H1 (cell line): ENCODE data around the gene TMEM181. TPM values are rescaled to one million over a fixed set of nuclear protein-coding genes. Genes with fewer than 3 reads are reported as not detected.

Experiments
- BRCA1 ChIP-seq: IDR thresholded peaks from 2 replicates; pipeline ENCODE4 v1.6.1; 2012; ENCODE audit warnings: low read depth, low read length, improper control_type of control experiment
- CBX8 ChIP-seq: fragments of 300-800, 300-1000 bp; sonication (generic); IDR thresholded peaks from 2 replicates; pipeline ENCODE4 v1.7.1; 2016; ENCODE audit warnings: low read depth, low read length, borderline replicate concordance
- GTF2F1 ChIP-seq: IDR thresholded peaks from 2 replicates; pipeline ENCODE4 v1.6.1; 2012; ENCODE audit warnings: low read depth, low read length, improper control_type of control experiment, borderline replicate concordance
- KDM1A ChIP-seq: fragments of 200-600, 300-600 bp; sonication (generic); IDR thresholded peaks from 2 replicates; pipeline ENCODE4 v1.7.1; 2016; ENCODE audit warnings: mild to moderate bottlenecking, low read length, borderline replicate concordance
- MAFK ChIP-seq: IDR thresholded peaks from 2 replicates; pipeline ENCODE4 v1.6.1; 2012; ENCODE audit warnings: low read depth, mild to moderate bottlenecking, improper control_type of control experiment, low read length
- NANOG ChIP-seq: IDR thresholded peaks from 2 replicates; pipeline ENCODE4 v1.6.1; 2011; ENCODE audit warnings: low read length, low read depth, mild to moderate bottlenecking, inconsistent platforms; ENCODE audit not compliant: insufficient read depth, poor library complexity, severe bottlenecking
- SP4 ChIP-seq: IDR thresholded peaks from 2 replicates; pipeline ENCODE4 v1.6.1; 2012; ENCODE audit warnings: low read length, inconsistent platforms
- YY1 ChIP-seq: IDR thresholded peaks from 2 replicates; pipeline ENCODE4 v1.6.1; 2011; ENCODE audit warnings: low read depth, mild to moderate bottlenecking, low read length
- polyA plus RNA-seq, 7 experiments: library from polyadenylated mRNA; depleted of rRNA in 3 of 7; stranded (reverse) in 5 of 7; unstranded in 2 of 7; fragments of >200 nt in 5 of 7; fragments of 200-250 nt in 2 of 7; gene quantifications; 1 replicate in 5 of 7; 2 replicates in 1 of 7; 4 replicates in 1 of 7; pipeline versions ENCODE4 v1.2.1 to v1.2.3, GENCODE V29; 2011 to 2013; ENCODE audit warnings: missing spikeins in 2 of 7, mixed read lengths in 2 of 7
- total RNA-seq: library from RNA; stranded (reverse); fragmentation: NEBNext Ultra II Directional; extraction: Animal tissue kit (Norgen Biotek cat#: 25700); gene quantifications from 2 replicates; pipeline ENCODE4 v1.2.1, GENCODE V29; 2021

Gene TMEM181
- total and polyA plus RNA-seq, 2 of the 8 experiments (the other 6 are each of a cell fraction or from before 2014, with no cell fraction given) = 8.6 to 19.0 TPM

GRCh38 chr6:158561321-158561884, 1.5 kb downstream of the TMEM181 start (continued):
- TF ChIP-seq CBX8 = no peak
- no peak for TF ChIP-seq SP4
- no peak for TF ChIP-seq NANOG
- TF ChIP-seq KDM1A = no peak
- no peak for TF ChIP-seq MAFK
- TF ChIP-seq BRCA1 = no peak
- TF ChIP-seq GTF2F1 = no peak
- no peak for TF ChIP-seq YY1
- TF ChIP-seq, all 59 proteins: peak for 0
